Neuronal stem cell (in vitro differentiated cells): ENCODE data around the gene JAKMIP3.
A peak's percentile ranks its signal among the peaks of the same experiment; 100 is the strongest.

ENCODE experiments used
- DNase-seq: peaks from one replicate; pipeline ENCODE4 v3.0.0-alpha.2; 2013; ENCODE audit warnings: low spot score
- H2AFZ ChIP-seq: one replicate; pipeline ENCODE4 v1.6.1; 2013; ENCODE audit warnings: mild to moderate bottlenecking, low read length, inconsistent platforms
- H2AK5ac ChIP-seq: 2 replicates; pipeline ENCODE4 v1.6.1; 2013; ENCODE audit warnings: low read depth, mild to moderate bottlenecking, inconsistent platforms, low read length, moderate library complexity, mixed read lengths
- H2BK120ac ChIP-seq: 2 replicates; pipeline ENCODE4 v1.6.1; 2013; ENCODE audit warnings: low read depth, mild to moderate bottlenecking, inconsistent platforms, low read length, moderate library complexity, mixed read lengths
- H2BK12ac ChIP-seq: one replicate; pipeline ENCODE4 v1.6.1; 2013; ENCODE audit warnings: low read length, inconsistent platforms
- H2BK15ac ChIP-seq: 2 replicates; pipeline ENCODE4 v1.6.1; 2013; ENCODE audit warnings: mild to moderate bottlenecking, low read length, inconsistent platforms, mixed read lengths
- H2BK5ac ChIP-seq: one replicate; pipeline ENCODE4 v1.6.1; 2013; ENCODE audit warnings: inconsistent platforms, mild to moderate bottlenecking, low read length, moderate library complexity
- H3K14ac ChIP-seq: one replicate; pipeline ENCODE4 v1.6.1; 2013; ENCODE audit warnings: low read length, inconsistent platforms
- H3K18ac ChIP-seq: 2 replicates; pipeline ENCODE4 v1.6.1; 2013; ENCODE audit warnings: low read length, inconsistent platforms
- H3K23ac ChIP-seq: 2 replicates; pipeline ENCODE4 v1.6.1; 2013; ENCODE audit warnings: low read depth, mild to moderate bottlenecking, mixed read lengths, low read length, inconsistent platforms; ENCODE audit not compliant: poor library complexity
- H3K27ac ChIP-seq: replicated peaks from 3 replicates; pipeline ENCODE4 v1.5.1; 2013; ENCODE audit warnings: low read length, inconsistent platforms
- H3K27me3 ChIP-seq, 3 experiments: 2 replicates each; pipeline ENCODE4 v1.6.1; 2013; ENCODE audit warnings: low read length in 3 of 3, mild to moderate bottlenecking in 2 of 3, inconsistent platforms in 1 of 3, low read depth in 1 of 3, mixed read lengths in 1 of 3, moderate library complexity in 1 of 3; ENCODE audit not compliant: control insufficient read depth in 3 of 3, insufficient read depth in 3 of 3
- H3K36me3 ChIP-seq, 2 donors: replicated peaks in 1 of 2; 2 replicates each; pipeline ENCODE4 v1.6.1; 2013; ENCODE audit warnings: low read length in 2 of 2; ENCODE audit not compliant: control insufficient read depth in 2 of 2, insufficient read depth in 2 of 2
- H3K4ac ChIP-seq: 2 replicates; pipeline ENCODE4 v1.6.1; 2013; ENCODE audit warnings: inconsistent platforms, mild to moderate bottlenecking, low read length, moderate library complexity
- H3K4me1 ChIP-seq, 2 donors: 1 replicate in 1 of 2; 2 replicates in 1 of 2; pipeline ENCODE4 v1.6.1; 2013; ENCODE audit warnings: low read length in 2 of 2, low read depth in 1 of 2; ENCODE audit not compliant: control insufficient read depth in 2 of 2, insufficient read depth in 1 of 2
- H3K4me2 ChIP-seq: one replicate; pipeline ENCODE4 v1.6.1; 2013; ENCODE audit warnings: mild to moderate bottlenecking, low read length, inconsistent platforms; ENCODE audit not compliant: insufficient read depth, poor library complexity, severe bottlenecking
- H3K4me3 ChIP-seq, 2 donors: 2 replicates each; pipeline ENCODE4 v1.5.1; 2013; ENCODE audit warnings: low read length in 2 of 2, mild to moderate bottlenecking in 2 of 2, inconsistent platforms in 1 of 2, moderate library complexity in 1 of 2
- H3K79me1 ChIP-seq: one replicate; pipeline ENCODE4 v1.6.1; 2013; ENCODE audit warnings: low read depth, mild to moderate bottlenecking, inconsistent platforms, low read length, moderate library complexity
- H3K9ac ChIP-seq: one replicate; pipeline ENCODE4 v1.6.1; 2013; ENCODE audit warnings: mild to moderate bottlenecking, low read depth, low read length, inconsistent platforms; ENCODE audit not compliant: poor library complexity
- H3K9me3 ChIP-seq, 2 donors: replicated peaks in 1 of 2; 2 replicates each; pipeline versions ENCODE3 to v1.6.1; 2013; ENCODE audit warnings: low read length in 2 of 2, mild to moderate bottlenecking in 2 of 2, inconsistent platforms in 1 of 2, low read depth in 1 of 2, mixed read lengths in 1 of 2, moderate library complexity in 1 of 2; ENCODE audit not compliant: control insufficient read depth in 2 of 2, insufficient read depth in 1 of 2
- H4K8ac ChIP-seq: one replicate; pipeline ENCODE4 v1.6.1; 2013; ENCODE audit warnings: low read depth, mild to moderate bottlenecking, inconsistent platforms, low read length, moderate library complexity
- H4K91ac ChIP-seq: one replicate; pipeline ENCODE4 v1.6.1; 2013; ENCODE audit warnings: low read length, low read depth, mild to moderate bottlenecking, inconsistent platforms; ENCODE audit not compliant: poor library complexity
- WGBS, 2 donors: extraction: QIAGEN DNeasy Blood & Tissue Kit; methylation state at CpG; one replicate each; pipeline ENCODE4 v1.1.7; 2013; ENCODE audit warnings: missing lambda C conversion rate in 2 of 2, mixed read lengths in 1 of 2; ENCODE audit not compliant: insufficient read length in 2 of 2, insufficient replicate concordance in 1 of 2; ENCODE audit errors: extremely low coverage in 2 of 2; 5-methylcytosine and 5-hydroxymethylcytosine counted together

JAKMIP3 gene

DNA sequence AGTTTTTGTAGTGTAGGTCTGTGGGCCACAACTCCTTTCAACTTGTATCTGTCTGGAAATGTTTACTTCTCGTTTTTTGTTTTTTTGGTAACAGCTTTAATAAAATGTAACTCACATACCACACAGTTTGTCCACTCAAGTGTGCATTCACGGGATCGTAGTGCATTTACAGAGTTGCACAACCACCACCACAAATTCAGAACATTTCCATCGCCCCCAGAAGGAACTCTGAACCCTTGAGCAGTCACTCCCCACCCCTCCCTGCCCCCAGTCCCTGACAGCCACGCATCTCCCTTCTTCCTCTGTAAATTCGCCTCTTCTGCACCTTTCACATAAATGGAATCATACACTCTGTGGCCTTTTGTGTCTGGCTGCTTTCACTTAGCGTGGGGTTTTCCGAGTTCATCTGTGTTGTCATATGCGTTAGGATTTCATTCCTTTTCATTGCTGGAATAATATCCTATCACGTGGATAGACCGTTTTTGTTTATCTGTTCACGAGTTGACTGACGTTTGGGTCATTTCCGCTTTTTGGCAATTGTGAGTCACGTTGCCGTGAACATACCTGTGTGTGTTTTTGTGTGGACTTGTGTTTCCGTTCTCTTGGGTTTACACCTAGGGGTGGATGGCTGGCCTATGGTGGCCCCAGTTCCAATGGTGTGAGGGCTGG lies 10.3 kb downstream of the JAKMIP3 start:
- no peak overlapping the region for H2AK5ac ChIP-seq
- H2BK15ac ChIP-seq: no peak overlapping the region
- no CpG with 5 or more reads among the region's 17 CpGs for WGBS, 2 donors
- H3K4me1 ChIP-seq: no peaks in the 10 kb centered on the region
- H3K18ac ChIP-seq: no peak overlapping the region
- H3K14ac ChIP-seq: no peak overlapping the region
- no peak overlapping the region for H2BK5ac ChIP-seq
- H3K4ac ChIP-seq: no peak overlapping the region
- peak overlapping the region; percentile 61 for H2BK120ac ChIP-seq
- no peak overlapping the region for H2AFZ ChIP-seq
- no peak overlapping the region for H3K9ac ChIP-seq
- no peaks in the 10 kb centered on the region for H3K36me3 ChIP-seq
- no peaks in the 10 kb centered on the region for H3K79me1 ChIP-seq
- no peak overlapping the region for H2BK12ac ChIP-seq
- H4K91ac ChIP-seq: peak overlapping the region; percentile 22
- no peak overlapping the region for H3K27ac ChIP-seq
- peaks cover 0 to 7% (median 0%) of the 10 kb centered on the region in 3 experiments for H3K27me3 ChIP-seq
- H3K9me3 ChIP-seq: no peaks in the 10 kb centered on the region
- H3K23ac ChIP-seq: no peak overlapping the region
- H3K4me3 ChIP-seq: no peak overlapping the region
- no peak overlapping the region for H4K8ac ChIP-seq
- no peak overlapping the region for H3K4me2 ChIP-seq
- DNase-seq: no peak

DNA sequence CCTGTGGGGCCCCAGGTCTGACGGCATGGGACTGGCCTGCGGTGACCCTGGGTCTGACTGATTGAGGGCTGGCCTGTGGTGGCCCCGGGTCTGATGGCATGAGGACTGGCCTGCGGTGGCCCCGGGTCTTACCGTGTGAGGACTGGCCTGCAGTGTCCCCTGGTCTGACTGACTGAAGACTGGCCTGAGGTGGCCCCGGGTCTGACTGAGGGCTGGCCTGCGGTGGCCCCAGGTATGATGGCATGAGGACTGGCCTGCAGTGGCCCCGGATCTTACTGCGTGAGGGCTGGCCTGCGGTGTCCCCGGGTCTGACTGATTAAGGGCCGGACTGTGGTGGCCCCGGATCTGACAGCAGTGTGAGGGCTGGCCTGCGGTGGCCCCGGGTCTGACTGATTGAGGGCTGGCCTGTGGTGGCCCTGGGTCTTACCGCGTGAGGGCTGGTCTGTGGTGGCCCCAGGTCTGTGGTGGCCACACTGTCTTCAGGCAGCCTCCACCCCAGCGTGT lies 10.9 kb downstream of the JAKMIP3 start:
- no peak overlapping the region for H2BK15ac ChIP-seq
- no peak overlapping the region for H3K4me3 ChIP-seq
- no peak overlapping the region for H4K8ac ChIP-seq
- H3K27me3 ChIP-seq: peaks cover 0 to 7% (median 0%) of the 10 kb centered on the region in 3 experiments
- H2AK5ac ChIP-seq: no peak overlapping the region
- no peak overlapping the region for H2AFZ ChIP-seq
- H3K9ac ChIP-seq: no peak overlapping the region
- H3K27ac ChIP-seq: no peak overlapping the region
- no peak overlapping the region for H3K23ac ChIP-seq
- no peak overlapping the region for H3K4ac ChIP-seq
- H4K91ac ChIP-seq: no peak overlapping the region
- peak overlapping the region; percentile 56 for H3K14ac ChIP-seq
- no peaks in the 10 kb centered on the region for H3K79me1 ChIP-seq
- no peak overlapping the region for H2BK12ac ChIP-seq
- H3K18ac ChIP-seq: peak overlapping the region; percentile 17
- WGBS, 2 donors: no CpG with 5 or more reads among the region's 19 CpGs
- no peak overlapping the region for H3K4me2 ChIP-seq
- no peak for DNase-seq
- no peaks in the 10 kb centered on the region for H3K36me3 ChIP-seq
- no peak overlapping the region for H2BK5ac ChIP-seq
- H3K9me3 ChIP-seq: no peaks in the 10 kb centered on the region
- H3K4me1 ChIP-seq: no peaks in the 10 kb centered on the region
- H2BK120ac ChIP-seq: peak overlapping the region; percentile 61

DNA sequence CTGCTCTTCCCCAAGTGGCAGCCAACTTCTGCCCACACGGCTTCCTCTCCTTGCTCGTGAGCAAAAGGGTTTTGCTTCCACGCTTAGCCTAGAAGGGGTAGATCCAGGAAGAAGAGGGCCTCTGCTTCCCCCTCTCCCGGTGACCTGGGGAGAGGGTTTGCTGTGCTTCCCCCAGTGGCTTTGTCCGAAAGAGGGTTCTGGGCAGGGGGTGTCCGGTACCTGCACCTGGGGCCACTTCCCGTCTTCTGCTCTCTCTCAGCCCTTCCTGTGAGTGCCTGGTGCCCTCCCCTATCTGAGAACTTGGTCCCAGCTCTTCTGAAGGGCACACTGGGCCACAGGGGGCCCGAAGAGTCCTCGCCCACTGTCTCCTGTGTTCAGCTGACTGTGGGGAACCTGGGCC lies 11.3 kb downstream of the JAKMIP3 start:
- H3K36me3 ChIP-seq: no peaks in the 10 kb centered on the region
- no peak overlapping the region for H3K9ac ChIP-seq
- H3K4me1 ChIP-seq: no peaks in the 10 kb centered on the region
- H2AK5ac ChIP-seq: no peak overlapping the region
- peak overlapping the region; percentile 17 for H3K18ac ChIP-seq
- H3K4me3 ChIP-seq: no peak overlapping the region
- no peaks in the 10 kb centered on the region for H3K9me3 ChIP-seq
- H4K91ac ChIP-seq: no peak overlapping the region
- H3K14ac ChIP-seq: peak overlapping the region; percentile 56
- WGBS, 2 donors: no CpG with 5 or more reads among the region's 9 CpGs
- no peak overlapping the region for H3K23ac ChIP-seq
- H2BK12ac ChIP-seq: no peak overlapping the region
- no peak overlapping the region for H3K4ac ChIP-seq
- H3K27ac ChIP-seq: no peak overlapping the region
- H3K79me1 ChIP-seq: no peaks in the 10 kb centered on the region
- H3K4me2 ChIP-seq: no peak overlapping the region
- H3K27me3 ChIP-seq: peaks cover 0 to 7% (median 0%) of the 10 kb centered on the region in 3 experiments
- no peak overlapping the region for H2BK5ac ChIP-seq
- no peak for DNase-seq
- H4K8ac ChIP-seq: no peak overlapping the region
- H2AFZ ChIP-seq: no peak overlapping the region
- no peak overlapping the region for H2BK15ac ChIP-seq
- H2BK120ac ChIP-seq: peak overlapping the region; percentile 61

DNA sequence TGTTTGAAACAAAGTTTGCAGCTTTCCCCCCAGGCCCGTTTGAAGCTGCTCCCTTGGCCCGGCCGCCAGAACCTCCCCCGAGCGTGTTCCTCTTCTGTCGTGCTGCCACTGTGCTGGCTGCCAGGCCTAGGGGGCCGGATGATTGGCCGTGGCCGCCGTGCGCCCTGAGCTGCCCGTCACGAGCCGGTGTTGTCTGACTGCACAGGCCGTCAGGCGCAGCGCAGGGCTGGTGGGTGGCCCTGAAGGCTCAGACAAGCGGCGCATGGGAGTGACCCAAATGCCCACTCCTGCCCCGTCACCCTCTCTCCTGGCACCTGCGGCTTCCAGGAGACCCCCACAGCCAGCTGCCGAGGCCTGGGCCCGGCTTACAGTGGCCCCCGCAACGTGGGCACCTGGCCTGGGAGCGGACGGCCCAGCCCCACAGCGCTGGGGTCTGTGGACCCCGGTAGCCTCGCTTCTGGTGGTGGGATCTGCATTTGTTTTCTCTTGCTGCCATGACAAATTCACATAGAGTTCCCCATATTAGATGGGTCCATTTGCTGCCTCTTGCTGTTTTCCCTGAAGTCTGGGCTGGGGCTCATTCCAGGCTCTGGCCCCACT lies 13.1 kb downstream of the JAKMIP3 start:
- no peaks in the 10 kb centered on the region for H3K9me3 ChIP-seq
- no peak overlapping the region for H2BK12ac ChIP-seq
- H2BK5ac ChIP-seq: no peak overlapping the region
- peak overlapping the region; percentile 82 for H4K8ac ChIP-seq
- H2AFZ ChIP-seq: no peak overlapping the region
- no peak overlapping the region for H3K4ac ChIP-seq
- no peak overlapping the region for H3K4me3 ChIP-seq
- H3K9ac ChIP-seq: peak overlapping the region; percentile 44
- no peak for DNase-seq
- H2BK120ac ChIP-seq: no peak overlapping the region
- peak overlapping the region; percentile 35 for H3K18ac ChIP-seq
- H3K4me2 ChIP-seq: no peak overlapping the region
- H3K27me3 ChIP-seq: peaks cover 0 to 7% (median 0%) of the 10 kb centered on the region in 3 experiments
- H3K4me1 ChIP-seq: no peaks in the 10 kb centered on the region
- H3K27ac ChIP-seq: no peak overlapping the region
- H3K36me3 ChIP-seq: no peaks in the 10 kb centered on the region
- no peak overlapping the region for H2BK15ac ChIP-seq
- no peak overlapping the region for H3K14ac ChIP-seq
- peak overlapping the region; percentile 37 for H2AK5ac ChIP-seq
- no CpG with 5 or more reads among the region's 30 CpGs for WGBS, 2 donors
- H4K91ac ChIP-seq: no peak overlapping the region
- H3K79me1 ChIP-seq: no peaks in the 10 kb centered on the region
- H3K23ac ChIP-seq: no peak overlapping the region
